WTC11 (cell line): ENCODE measurements around the gene PGP.

Experiments used
- ETV6 ChIP-seq: sonication (generic); formaldehyde crosslinking; IDR thresholded peaks from 2 replicates; pipeline ENCODE4 v1.8.1; 2022; ENCODE audit warnings: mild to moderate bottlenecking, missing genetic modification reagents
- TEAD4 ChIP-seq: sonication (generic); formaldehyde crosslinking; IDR thresholded peaks from 2 replicates; pipeline ENCODE4 v1.8.0; 2022; ENCODE audit warnings: mild to moderate bottlenecking, missing genetic modification reagents
- ZNF121 ChIP-seq: sonication (generic); formaldehyde crosslinking; IDR thresholded peaks from 2 replicates; pipeline ENCODE4 v1.8.0; 2023; ENCODE audit warnings: missing genetic modification reagents
- TF ChIP-seq, protein P1 (sequence below): sonication (generic); formaldehyde crosslinking; IDR thresholded peaks from 2 replicates; pipeline ENCODE4 v1.8.1; 2023; ENCODE audit warnings: mild to moderate bottlenecking, moderate library complexity, missing genetic modification reagents
- TF ChIP-seq, protein P2 (sequence below): fragments of 200-600 bp; IDR thresholded peaks from 2 replicates; pipeline ENCODE4 v1.8.0; 2022; ENCODE audit warnings: antibody characterized with exemption

DNA sequence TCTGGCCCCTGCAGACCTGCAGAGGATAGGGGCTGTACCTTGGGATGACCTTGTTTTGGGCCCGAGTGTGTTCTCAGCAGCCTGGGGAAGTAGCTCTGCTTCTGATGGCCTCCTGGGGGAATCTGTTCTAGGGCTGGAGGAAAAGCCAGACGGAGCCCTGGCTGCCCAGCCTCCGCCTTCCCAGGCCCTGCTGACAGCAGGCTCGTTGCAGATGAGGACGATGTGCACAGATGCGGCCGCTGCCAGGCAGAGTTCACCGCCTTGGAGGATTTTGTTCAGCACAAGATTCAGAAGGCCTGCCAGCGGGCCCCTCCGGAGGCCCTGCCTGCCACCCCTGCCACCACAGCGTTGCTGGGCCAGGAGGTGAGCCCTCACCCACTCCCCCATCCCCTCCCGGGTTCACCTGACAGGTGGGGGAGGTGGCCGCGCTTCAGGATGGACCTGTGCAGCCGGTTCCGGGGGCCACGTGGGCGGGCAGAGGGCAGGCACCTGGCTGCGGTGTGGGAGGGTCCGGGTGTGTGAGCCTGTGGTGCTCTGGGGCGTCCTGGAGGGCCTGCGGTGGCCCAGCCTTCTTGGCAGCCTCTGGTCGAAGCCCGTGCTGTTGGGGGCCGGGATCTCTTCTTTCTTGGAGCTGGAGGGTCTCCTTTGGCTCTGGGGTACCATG is 13.7 kb upstream of the PGP start:
- TF ChIP-seq, protein P1, sequence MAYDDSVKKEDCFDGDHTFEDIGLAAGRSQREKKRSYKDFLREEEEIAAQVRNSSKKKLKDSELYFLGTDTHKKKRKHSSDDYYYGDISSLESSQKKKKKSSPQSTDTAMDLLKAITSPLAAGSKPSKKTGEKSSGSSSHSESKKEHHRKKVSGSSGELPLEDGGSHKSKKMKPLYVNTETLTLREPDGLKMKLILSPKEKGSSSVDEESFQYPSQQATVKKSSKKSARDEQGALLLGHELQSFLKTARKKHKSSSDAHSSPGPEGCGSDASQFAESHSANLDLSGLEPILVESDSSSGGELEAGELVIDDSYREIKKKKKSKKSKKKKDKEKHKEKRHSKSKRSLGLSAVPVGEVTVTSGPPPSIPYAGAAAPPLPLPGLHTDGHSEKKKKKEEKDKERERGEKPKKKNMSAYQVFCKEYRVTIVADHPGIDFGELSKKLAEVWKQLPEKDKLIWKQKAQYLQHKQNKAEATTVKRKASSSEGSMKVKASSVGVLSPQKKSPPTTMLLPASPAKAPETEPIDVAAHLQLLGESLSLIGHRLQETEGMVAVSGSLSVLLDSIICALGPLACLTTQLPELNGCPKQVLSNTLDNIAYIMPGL: no peak
- TF ChIP-seq ETV6 (CRISPR knock-in tag) (no peak), TEAD4 (no peak), ZNF121 (CRISPR knock-in tag) (no peak)
- TF ChIP-seq, protein P2, sequence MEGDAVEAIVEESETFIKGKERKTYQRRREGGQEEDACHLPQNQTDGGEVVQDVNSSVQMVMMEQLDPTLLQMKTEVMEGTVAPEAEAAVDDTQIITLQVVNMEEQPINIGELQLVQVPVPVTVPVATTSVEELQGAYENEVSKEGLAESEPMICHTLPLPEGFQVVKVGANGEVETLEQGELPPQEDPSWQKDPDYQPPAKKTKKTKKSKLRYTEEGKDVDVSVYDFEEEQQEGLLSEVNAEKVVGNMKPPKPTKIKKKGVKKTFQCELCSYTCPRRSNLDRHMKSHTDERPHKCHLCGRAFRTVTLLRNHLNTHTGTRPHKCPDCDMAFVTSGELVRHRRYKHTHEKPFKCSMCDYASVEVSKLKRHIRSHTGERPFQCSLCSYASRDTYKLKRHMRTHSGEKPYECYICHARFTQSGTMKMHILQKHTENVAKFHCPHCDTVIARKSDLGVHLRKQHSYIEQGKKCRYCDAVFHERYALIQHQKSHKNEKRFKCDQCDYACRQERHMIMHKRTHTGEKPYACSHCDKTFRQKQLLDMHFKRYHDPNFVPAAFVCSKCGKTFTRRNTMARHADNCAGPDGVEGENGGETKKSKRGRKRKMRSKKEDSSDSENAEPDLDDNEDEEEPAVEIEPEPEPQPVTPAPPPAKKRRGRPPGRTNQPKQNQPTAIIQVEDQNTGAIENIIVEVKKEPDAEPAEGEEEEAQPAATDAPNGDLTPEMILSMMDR: no peak
